ENCODE results near the gene LDLRAD1.
"Not testable (repeated sequence)": the region's sequence is repeated elsewhere in the genome, so short reads cannot be mapped to it uniquely, and the experiment has no call there.

LDLRAD1 gene

DNA sequence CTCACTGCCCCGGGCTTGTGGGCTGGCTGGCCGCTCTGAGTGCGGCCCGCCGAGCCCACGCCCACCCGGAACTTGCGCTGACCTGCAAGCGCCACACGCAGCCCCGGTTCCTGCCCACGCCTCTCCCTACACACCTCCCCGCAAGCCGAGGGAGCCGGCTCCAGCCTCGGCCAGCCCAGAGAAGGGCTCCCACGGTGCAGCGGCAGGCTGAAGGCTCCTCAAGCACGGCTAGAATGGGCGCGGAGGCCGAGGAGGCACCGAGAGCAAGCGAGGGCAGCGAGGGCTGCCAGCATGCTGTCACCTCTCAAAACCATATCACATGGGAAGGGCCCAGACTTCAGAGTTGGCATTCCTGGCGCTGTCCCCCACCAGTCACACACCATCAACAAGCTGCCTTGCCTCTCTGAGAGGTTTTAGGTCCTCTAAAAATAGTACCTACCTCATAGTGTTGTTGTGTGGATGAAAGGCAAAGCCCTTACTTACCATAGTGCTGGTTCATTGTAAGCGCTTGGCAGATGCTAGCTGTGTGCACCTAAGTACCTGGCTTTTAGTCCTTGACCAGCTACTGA lies 13.4 kb downstream of the LDLRAD1 start:
- Histone ChIP-seq H3K36me3 (ENCODE audit: control insufficient read depth in 2 of 2, insufficient read depth in 1 of 2, low read length in 2 of 2) (no peaks in the 10 kb centered on the region), H3K4me1 (ENCODE audit: control insufficient read depth, insufficient read depth, low read length) (peaks cover 2% of the 10 kb centered on the region; the same call in 1 of the 2 replicates), H3K4me3 (ENCODE audit: low read depth, low read length) (no peak overlapping the region), H3K9me3 (ENCODE audit: control insufficient read depth, insufficient read depth, low read depth, low read length) (no peaks in the 10 kb centered on the region), H3K27ac (ENCODE audit: extremely low read depth, low read depth, low read length) (no peak overlapping the region)
- CTCF ChIA-PET, result interaction anchor here (0.6 kb wide), 1 partner anchor 144 kb away, joined by 4 read pairs; no protein-coding TSS in a partner anchor
- POLR2A ChIA-PET, result no interaction called here
- TF ChIP-seq ZNF558 (tag by site-specific recombination; IDR thresholded peaks at IDR 0.05) (no peak), BCL11B (tag by site-specific recombination; IDR thresholded peaks at IDR 0.05; ENCODE audit: low read depth) (no peak), KLF10 (tag by site-specific recombination; IDR thresholded peaks at IDR 0.05) (no peak), ZNF654 (tag by site-specific recombination; IDR thresholded peaks at IDR 0.05; ENCODE audit: low read depth) (no peak), ZNF837 (tag by site-specific recombination; IDR thresholded peaks at IDR 0.05) (no peak), ZNF423 (tag by site-specific recombination; IDR thresholded peaks at IDR 0.05) (no peak), ZNF16 (tag by site-specific recombination; IDR thresholded peaks at IDR 0.05; ENCODE audit: low read depth) (no peak), ZNF2 (tag by site-specific recombination; IDR thresholded peaks at IDR 0.05) (no peak), ZNF366 (tag by site-specific recombination; conservative IDR thresholded peaks at IDR 0.05) (no peak), ZNF140 (tag by site-specific recombination; IDR thresholded peaks at IDR 0.05) (no peak)
- TF ChIP-seq, protein P1, sequence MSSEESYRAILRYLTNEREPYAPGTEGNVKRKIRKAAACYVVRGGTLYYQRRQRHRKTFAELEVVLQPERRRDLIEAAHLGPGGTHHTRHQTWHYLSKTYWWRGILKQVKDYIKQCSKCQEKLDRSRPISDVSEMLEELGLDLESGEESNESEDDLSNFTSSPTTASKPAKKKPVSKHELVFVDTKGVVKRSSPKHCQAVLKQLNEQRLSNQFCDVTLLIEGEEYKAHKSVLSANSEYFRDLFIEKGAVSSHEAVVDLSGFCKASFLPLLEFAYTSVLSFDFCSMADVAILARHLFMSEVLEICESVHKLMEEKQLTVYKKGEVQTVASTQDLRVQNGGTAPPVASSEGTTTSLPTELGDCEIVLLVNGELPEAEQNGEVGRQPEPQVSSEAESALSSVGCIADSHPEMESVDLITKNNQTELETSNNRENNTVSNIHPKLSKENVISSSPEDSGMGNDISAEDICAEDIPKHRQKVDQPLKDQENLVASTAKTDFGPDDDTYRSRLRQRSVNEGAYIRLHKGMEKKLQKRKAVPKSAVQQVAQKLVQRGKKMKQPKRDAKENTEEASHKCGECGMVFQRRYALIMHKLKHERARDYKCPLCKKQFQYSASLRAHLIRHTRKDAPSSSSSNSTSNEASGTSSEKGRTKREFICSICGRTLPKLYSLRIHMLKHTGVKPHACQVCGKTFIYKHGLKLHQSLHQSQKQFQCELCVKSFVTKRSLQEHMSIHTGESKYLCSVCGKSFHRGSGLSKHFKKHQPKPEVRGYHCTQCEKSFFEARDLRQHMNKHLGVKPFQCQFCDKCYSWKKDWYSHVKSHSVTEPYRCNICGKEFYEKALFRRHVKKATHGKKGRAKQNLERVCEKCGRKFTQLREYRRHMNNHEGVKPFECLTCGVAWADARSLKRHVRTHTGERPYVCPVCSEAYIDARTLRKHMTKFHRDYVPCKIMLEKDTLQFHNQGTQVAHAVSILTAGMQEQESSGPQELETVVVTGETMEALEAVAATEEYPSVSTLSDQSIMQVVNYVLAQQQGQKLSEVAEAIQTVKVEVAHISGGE (tag by site-specific recombination; conservative IDR thresholded peaks at IDR 0.05; ENCODE audit: low read depth), result no peak

DNA sequence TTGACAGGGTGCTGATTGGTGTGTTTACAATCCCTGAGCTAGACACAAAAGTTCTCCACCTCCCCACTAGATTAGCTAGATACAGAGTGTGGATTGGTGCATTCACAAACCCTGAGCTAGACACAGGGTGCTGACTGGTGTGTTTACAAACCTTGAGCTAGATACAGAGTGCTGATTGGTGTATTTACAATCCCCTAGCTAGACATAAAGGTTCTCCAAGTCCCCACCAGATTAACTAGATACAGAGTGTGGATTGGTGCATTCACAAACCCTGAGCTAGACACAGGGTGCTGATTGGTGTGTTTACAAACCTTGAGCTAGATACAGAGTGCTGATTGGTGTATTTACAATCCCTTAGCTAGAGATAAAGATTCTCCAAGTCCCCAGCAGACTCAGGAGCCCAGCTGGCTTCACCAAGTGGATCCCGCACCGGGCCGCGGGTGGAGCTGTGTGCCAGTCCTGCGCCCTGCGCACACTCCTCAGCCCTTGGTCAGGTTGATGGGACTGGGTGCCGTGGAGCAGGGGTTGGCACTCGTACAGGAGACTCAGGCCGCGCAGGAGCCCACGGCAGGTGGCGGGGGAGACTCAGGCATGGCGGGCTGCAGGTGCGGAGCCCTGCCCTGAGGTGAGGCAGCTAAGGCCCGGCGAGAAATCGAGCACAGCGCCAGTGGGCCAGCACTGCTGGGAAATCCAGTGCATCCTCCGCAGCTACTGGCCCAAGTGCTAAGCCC lies 14.1 kb downstream of the LDLRAD1 start:
- not testable (repeated sequence) for H3K36me3 ChIP-seq (ENCODE audit: control insufficient read depth in 2 of 2, insufficient read depth in 1 of 2, low read length in 2 of 2); H3K27ac ChIP-seq (ENCODE audit: extremely low read depth, low read depth, low read length); H3K4me1 ChIP-seq (ENCODE audit: control insufficient read depth, insufficient read depth, low read length); H3K4me3 ChIP-seq (ENCODE audit: low read depth, low read length); H3K9me3 ChIP-seq (ENCODE audit: control insufficient read depth, insufficient read depth, low read depth, low read length)
- ChIA-PET POLR2A (interaction anchor here (1.2 kb wide), 1 partner anchor 11 kb away, joined by 3 read pairs; no protein-coding TSS in a partner anchor), CTCF (interaction anchor here (0.7 to 1.6 kb wide), 2 partner anchors 56 to 245 kb away, joined by 3 read pairs; no protein-coding TSS in a partner anchor)

DNA sequence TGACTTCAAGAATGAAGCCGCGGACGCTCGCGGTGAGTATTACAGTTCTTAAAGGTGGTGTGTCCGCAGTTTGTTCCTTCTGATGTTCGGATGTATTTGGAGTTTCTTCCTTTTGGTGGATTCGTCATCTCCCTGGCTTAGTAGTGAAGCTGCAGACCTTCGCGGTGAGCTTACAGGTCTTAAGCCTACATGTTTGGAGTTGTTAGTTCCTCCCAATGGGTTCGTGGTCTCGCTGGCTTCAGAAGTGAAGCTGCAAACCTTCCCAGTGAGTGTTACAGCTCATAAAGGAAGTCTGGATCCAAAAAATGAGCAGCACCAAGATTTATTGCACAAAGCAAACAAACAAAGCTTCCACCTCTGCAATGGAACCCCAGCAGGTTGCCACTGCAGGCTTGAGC lies 14.7 kb downstream of the LDLRAD1 start:
- Histone ChIP-seq H3K27ac (ENCODE audit: extremely low read depth, low read depth, low read length) (no peak overlapping the region), H3K4me3 (ENCODE audit: low read depth, low read length) (no peak overlapping the region), H3K36me3 (ENCODE audit: control insufficient read depth in 2 of 2, insufficient read depth in 1 of 2, low read length in 2 of 2) (no peaks in the 10 kb centered on the region), H3K9me3 (ENCODE audit: control insufficient read depth, insufficient read depth, low read depth, low read length) (no peaks in the 10 kb centered on the region), H3K4me1 (ENCODE audit: control insufficient read depth, insufficient read depth, low read length) (peaks cover 2% of the 10 kb centered on the region; the same call in 1 of the 2 replicates)
- TF ChIP-seq ZNF239 (tag by site-specific recombination; IDR thresholded peaks at IDR 0.05) (no peak), ZSCAN23 (tag by site-specific recombination; IDR thresholded peaks at IDR 0.05) (no peak), FEZF1 (tag by site-specific recombination; IDR thresholded peaks at IDR 0.05) (peak; percentile 87)
- TF ChIP-seq, protein P2, sequence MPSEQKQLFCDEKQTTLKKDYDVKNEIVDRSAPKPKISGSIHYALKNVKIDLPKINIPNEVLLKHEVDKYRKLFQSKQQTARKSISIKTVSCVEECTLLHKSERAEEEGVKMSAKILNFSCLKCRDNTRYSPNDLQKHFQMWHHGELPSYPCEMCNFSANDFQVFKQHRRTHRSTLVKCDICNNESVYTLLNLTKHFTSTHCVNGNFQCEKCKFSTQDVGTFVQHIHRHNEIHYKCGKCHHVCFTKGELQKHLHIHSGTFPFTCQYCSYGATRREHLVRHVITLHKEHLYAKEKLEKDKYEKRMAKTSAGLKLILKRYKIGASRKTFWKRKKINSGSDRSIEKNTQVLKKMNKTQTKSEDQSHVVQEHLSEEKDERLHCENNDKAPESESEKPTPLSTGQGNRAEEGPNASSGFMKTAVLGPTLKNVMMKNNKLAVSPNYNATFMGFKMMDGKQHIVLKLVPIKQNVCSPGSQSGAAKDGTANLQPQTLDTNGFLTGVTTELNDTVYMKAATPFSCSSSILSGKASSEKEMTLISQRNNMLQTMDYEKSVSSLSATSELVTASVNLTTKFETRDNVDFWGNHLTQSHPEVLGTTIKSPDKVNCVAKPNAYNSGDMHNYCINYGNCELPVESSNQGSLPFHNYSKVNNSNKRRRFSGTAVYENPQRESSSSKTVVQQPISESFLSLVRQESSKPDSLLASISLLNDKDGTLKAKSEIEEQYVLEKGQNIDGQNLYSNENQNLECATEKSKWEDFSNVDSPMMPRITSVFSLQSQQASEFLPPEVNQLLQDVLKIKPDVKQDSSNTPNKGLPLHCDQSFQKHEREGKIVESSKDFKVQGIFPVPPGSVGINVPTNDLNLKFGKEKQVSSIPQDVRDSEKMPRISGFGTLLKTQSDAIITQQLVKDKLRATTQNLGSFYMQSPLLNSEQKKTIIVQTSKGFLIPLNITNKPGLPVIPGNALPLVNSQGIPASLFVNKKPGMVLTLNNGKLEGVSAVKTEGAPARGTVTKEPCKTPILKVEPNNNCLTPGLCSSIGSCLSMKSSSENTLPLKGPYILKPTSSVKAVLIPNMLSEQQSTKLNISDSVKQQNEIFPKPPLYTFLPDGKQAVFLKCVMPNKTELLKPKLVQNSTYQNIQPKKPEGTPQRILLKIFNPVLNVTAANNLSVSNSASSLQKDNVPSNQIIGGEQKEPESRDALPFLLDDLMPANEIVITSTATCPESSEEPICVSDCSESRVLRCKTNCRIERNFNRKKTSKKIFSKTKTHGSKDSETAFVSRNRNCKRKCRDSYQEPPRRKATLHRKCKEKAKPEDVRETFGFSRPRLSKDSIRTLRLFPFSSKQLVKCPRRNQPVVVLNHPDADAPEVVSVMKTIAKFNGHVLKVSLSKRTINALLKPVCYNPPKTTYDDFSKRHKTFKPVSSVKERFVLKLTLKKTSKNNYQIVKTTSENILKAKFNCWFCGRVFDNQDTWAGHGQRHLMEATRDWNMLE (tag by site-specific recombination; conservative IDR thresholded peaks at IDR 0.05; ENCODE audit: low read depth), result no peak
- TF ChIP-seq, protein P3, sequence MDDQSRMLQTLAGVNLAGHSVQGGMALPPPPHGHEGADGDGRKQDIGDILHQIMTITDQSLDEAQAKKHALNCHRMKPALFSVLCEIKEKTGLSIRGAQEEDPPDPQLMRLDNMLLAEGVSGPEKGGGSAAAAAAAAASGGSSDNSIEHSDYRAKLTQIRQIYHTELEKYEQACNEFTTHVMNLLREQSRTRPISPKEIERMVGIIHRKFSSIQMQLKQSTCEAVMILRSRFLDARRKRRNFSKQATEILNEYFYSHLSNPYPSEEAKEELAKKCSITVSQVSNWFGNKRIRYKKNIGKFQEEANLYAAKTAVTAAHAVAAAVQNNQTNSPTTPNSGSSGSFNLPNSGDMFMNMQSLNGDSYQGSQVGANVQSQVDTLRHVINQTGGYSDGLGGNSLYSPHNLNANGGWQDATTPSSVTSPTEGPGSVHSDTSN (CRISPR knock-in tag; IDR thresholded peaks at IDR 0.05), result no peak
- ChIA-PET CTCF (interaction anchor here (0.7 to 1.6 kb wide), 2 partner anchors 56 to 244 kb away, joined by 3 read pairs; no protein-coding TSS in a partner anchor), POLR2A (interaction anchor here (1.2 kb wide), 1 partner anchor 12 kb away, joined by 3 read pairs; no protein-coding TSS in a partner anchor)

All from HEK293 (cell line).